Measurements from ENCODE around the gene OR51V1. TPM values are rescaled to one million over a fixed set of nuclear protein-coding genes. Genes with fewer than 3 reads are reported as not detected.

OR51V1 gene
- total RNA-seq, 1 experiment from 2014 or later, result not detected

DNA sequence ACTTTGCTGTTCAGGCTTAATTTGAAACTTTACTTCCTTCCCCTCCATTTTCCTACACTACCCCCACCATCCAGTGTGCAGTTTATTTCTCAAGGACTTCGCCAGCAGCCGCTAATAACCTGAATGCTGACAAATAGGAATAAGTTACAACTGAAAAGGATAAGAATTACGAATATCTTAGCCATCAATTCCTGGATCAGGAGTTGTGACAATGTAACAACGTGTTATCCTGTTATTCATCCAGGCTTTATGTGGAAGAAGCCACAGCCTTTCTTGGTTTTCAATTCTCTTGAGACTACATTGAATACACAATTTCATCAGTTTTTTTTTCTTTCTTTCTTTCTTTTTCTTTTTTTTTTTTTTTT is 43.3 kb upstream of the OR51V1 start (continued):
- TF ChIP-seq, protein P1, sequence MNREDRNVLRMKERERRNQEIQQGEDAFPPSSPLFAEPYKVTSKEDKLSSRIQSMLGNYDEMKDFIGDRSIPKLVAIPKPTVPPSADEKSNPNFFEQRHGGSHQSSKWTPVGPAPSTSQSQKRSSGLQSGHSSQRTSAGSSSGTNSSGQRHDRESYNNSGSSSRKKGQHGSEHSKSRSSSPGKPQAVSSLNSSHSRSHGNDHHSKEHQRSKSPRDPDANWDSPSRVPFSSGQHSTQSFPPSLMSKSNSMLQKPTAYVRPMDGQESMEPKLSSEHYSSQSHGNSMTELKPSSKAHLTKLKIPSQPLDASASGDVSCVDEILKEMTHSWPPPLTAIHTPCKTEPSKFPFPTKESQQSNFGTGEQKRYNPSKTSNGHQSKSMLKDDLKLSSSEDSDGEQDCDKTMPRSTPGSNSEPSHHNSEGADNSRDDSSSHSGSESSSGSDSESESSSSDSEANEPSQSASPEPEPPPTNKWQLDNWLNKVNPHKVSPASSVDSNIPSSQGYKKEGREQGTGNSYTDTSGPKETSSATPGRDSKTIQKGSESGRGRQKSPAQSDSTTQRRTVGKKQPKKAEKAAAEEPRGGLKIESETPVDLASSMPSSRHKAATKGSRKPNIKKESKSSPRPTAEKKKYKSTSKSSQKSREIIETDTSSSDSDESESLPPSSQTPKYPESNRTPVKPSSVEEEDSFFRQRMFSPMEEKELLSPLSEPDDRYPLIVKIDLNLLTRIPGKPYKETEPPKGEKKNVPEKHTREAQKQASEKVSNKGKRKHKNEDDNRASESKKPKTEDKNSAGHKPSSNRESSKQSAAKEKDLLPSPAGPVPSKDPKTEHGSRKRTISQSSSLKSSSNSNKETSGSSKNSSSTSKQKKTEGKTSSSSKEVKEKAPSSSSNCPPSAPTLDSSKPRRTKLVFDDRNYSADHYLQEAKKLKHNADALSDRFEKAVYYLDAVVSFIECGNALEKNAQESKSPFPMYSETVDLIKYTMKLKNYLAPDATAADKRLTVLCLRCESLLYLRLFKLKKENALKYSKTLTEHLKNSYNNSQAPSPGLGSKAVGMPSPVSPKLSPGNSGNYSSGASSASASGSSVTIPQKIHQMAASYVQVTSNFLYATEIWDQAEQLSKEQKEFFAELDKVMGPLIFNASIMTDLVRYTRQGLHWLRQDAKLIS (CRISPR knock-in tag; IDR thresholded peaks at IDR 0.05; ENCODE audit: borderline replicate concordance), result no peak
- no peak for TF ChIP-seq MYBL2 (CRISPR knock-in tag; IDR thresholded peaks at IDR 0.05)
- TF ChIP-seq, protein P2, sequence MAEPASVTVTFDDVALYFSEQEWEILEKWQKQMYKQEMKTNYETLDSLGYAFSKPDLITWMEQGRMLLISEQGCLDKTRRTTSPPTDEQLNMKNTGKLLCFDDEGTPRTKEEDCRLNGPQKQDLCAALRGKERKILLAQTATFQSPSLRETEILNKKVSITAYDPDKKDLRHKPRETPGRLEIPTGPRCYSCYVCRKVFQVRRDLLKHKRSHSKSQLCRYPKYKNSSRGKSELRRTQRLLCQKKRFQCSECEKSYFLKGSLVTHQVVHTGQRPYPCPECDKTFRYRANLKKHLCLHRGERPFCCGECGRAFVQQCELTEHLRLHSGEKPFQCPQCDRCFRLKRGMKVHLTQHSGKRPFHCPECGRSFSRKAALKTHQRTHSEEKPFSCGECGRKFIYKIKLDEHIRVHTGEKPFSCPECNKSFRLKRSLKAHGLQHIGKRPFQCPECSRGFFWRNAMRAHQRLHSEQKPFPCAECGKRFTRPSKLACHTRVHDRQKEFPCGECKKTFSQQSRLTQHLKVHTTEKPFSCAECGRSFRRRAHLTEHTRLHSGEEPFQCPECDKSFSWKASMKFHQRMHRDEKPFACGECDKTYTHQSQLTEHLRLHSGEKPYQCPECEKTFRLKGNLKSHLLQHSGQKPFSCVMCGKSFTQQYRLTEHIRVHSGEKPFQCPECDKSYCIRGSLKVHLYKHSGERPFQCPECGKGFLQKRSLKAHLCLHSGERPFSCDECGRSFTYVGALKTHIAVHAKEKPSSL (CRISPR knock-in tag; conservative IDR thresholded peaks at IDR 0.05), result no peak
- no peak for TF ChIP-seq ESRRA (CRISPR knock-in tag; IDR thresholded peaks at IDR 0.05; ENCODE audit: borderline replicate concordance)
- TF ChIP-seq, protein P3, sequence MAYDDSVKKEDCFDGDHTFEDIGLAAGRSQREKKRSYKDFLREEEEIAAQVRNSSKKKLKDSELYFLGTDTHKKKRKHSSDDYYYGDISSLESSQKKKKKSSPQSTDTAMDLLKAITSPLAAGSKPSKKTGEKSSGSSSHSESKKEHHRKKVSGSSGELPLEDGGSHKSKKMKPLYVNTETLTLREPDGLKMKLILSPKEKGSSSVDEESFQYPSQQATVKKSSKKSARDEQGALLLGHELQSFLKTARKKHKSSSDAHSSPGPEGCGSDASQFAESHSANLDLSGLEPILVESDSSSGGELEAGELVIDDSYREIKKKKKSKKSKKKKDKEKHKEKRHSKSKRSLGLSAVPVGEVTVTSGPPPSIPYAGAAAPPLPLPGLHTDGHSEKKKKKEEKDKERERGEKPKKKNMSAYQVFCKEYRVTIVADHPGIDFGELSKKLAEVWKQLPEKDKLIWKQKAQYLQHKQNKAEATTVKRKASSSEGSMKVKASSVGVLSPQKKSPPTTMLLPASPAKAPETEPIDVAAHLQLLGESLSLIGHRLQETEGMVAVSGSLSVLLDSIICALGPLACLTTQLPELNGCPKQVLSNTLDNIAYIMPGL (CRISPR knock-in tag; IDR thresholded peaks at IDR 0.05), result no peak
- TF ChIP-seq ZNF317 (CRISPR knock-in tag; IDR thresholded peaks at IDR 0.05; ENCODE audit: borderline replicate concordance, low read depth), result no peak

DNA sequence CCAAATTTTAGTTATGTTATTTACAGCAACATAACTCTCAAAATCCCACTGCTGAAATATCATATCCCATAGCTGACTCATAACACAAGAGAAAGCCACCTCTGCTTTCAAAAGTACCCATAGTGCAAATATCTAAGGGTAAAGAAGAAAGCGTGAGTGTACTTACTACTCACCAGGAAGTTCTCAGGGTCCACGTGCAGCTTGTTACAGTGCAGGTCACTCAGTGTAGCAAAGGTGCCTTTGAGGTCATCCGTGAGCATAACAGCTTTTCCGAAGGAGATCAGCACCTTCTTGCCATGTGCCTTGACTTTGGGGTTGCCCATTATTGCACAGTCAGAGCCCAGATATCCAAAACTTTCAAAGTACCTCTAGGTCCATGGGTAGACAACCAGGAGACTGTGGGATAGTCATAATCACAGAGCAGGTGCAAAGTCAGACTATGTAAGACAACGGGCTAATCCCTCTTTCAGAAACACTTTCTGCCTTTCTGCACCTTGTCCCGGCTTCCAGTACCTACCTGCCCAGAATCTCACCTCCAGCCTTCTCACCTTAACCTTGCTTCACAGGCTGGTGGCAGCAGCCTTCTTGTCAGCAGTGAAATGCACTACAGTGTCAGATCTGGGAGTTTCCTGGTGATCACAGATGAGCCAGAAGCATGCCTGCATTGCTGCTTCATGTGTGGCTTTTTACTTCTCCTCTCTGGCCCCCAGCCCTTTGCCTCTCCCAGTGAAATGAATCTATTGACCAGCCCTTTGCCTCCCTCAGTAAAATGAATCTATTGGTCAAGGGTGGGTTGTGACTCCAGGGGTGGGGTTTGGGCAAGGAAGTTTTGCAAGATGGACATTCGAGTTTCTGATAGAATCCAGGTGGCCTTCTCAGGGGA is 42.7 kb upstream of the OR51V1 start:
- H3K4me1 Mint-ChIP-seq, result no peaks in the 10 kb centered on the region
- H3K27ac Mint-ChIP-seq, result no peak overlapping the region
- ATAC-seq (no peak), DNase-seq (ENCODE audit: low spot score) (no peak)
- TF ChIP-seq, protein P4, sequence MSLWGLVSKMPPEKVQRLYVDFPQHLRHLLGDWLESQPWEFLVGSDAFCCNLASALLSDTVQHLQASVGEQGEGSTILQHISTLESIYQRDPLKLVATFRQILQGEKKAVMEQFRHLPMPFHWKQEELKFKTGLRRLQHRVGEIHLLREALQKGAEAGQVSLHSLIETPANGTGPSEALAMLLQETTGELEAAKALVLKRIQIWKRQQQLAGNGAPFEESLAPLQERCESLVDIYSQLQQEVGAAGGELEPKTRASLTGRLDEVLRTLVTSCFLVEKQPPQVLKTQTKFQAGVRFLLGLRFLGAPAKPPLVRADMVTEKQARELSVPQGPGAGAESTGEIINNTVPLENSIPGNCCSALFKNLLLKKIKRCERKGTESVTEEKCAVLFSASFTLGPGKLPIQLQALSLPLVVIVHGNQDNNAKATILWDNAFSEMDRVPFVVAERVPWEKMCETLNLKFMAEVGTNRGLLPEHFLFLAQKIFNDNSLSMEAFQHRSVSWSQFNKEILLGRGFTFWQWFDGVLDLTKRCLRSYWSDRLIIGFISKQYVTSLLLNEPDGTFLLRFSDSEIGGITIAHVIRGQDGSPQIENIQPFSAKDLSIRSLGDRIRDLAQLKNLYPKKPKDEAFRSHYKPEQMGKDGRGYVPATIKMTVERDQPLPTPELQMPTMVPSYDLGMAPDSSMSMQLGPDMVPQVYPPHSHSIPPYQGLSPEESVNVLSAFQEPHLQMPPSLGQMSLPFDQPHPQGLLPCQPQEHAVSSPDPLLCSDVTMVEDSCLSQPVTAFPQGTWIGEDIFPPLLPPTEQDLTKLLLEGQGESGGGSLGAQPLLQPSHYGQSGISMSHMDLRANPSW (CRISPR knock-in tag; conservative IDR thresholded peaks at IDR 0.05; ENCODE audit: low read depth), result no peak
- no peak for TF ChIP-seq JUN (CRISPR knock-in tag; IDR thresholded peaks at IDR 0.05)
- no peak for TF ChIP-seq ZBTB21 (CRISPR knock-in tag; IDR thresholded peaks at IDR 0.05; ENCODE audit: borderline replicate concordance)
- TF ChIP-seq NR1H2 (CRISPR knock-in tag; IDR thresholded peaks at IDR 0.05), result no peak
- TF ChIP-seq, protein P3 (CRISPR knock-in tag; IDR thresholded peaks at IDR 0.05), result no peak
- H3K27me3 Mint-ChIP-seq (ENCODE audit: low read depth), result no peaks in the 10 kb centered on the region; the same call in 1 of the 2 replicates
- H3K4me3 Mint-ChIP-seq, result no peak overlapping the region
- no peaks in the 10 kb centered on the region for H3K36me3 Mint-ChIP-seq
- CTCF ChIA-PET, result no interaction called here
- H3K9me3 Mint-ChIP-seq, result no peaks in the 10 kb centered on the region
- POLR2A ChIA-PET, result no interaction called here

Measured in WTC11 (cell line).